HK-2 (cell line): ENCODE measurements around the gene MYLK.
"Not testable (repeated sequence)": the region's sequence is repeated elsewhere in the genome, so short reads cannot be mapped to it uniquely, and the experiment has no call there.

ENCODE experiments used
- DNase-seq: peaks from one replicate; pipeline ENCODE4 v3.0.0-alpha.2; 2018; ENCODE audit not compliant: unreplicated experiment

Gene MYLK

GRCh38 chr3:123750659-123751420, 133.3 kb downstream of the MYLK start:
- peak; percentile 80 for DNase-seq

GRCh38 chr3:123750209-123750608, 133.9 kb downstream of the MYLK start:
- DNase-seq, result no peak

- DNase-seq, result peak; percentile 61
These were observed 134.4 kb downstream of the MYLK start for GRCh38 chr3:123749711-123750110.

GRCh38 chr3:123745184-123745855, 138.8 kb downstream of the MYLK start:
- DNase-seq, result no peak

GRCh38 chr3:123744064-123744463, 140.1 kb downstream of the MYLK start:
- no peak for DNase-seq

- DNase-seq, result no peak
These were observed 141.0 kb downstream of the MYLK start for GRCh38 chr3:123743121-123743520.

GRCh38 chr3:123741041-123741511, 143.1 kb downstream of the MYLK start:
- DNase-seq, result no peak

- DNase-seq, result no peak
These were observed 143.7 kb downstream of the MYLK start for GRCh38 chr3:123740391-123740822.

- peak; percentile 45 for DNase-seq
These were observed 144.4 kb downstream of the MYLK start for GRCh38 chr3:123739754-123740153.

- DNase-seq, result no peak
These were observed 145.0 kb downstream of the MYLK start for GRCh38 chr3:123739106-123739505.

GRCh38 chr3:123738522-123738921, 145.6 kb downstream of the MYLK start:
- DNase-seq, result not testable (repeated sequence)

- DNase-seq, result no peak
These were observed 147.0 kb downstream of the MYLK start for GRCh38 chr3:123737168-123737567.

GRCh38 chr3:123735456-123735855, 148.7 kb downstream of the MYLK start:
- no peak for DNase-seq

- DNase-seq, result no peak
These were observed 149.6 kb downstream of the MYLK start for GRCh38 chr3:123734527-123734902.

GRCh38 chr3:123733805-123734526, 150.2 kb downstream of the MYLK start:
- peak; percentile 72 for DNase-seq

GRCh38 chr3:123733341-123733740, 150.8 kb downstream of the MYLK start:
- no peak for DNase-seq

- DNase-seq, result peak; percentile 82
These were observed 151.7 kb downstream of the MYLK start for GRCh38 chr3:123732447-123732846.

- DNase-seq, result no peak
These were observed 153.3 kb downstream of the MYLK start for GRCh38 chr3:123730829-123731228.

GRCh38 chr3:123728991-123729390, 155.1 kb downstream of the MYLK start:
- no peak for DNase-seq

GRCh38 chr3:123728014-123728413, 156.1 kb downstream of the MYLK start:
- DNase-seq, result no peak

GRCh38 chr3:123725652-123726400, 158.3 kb downstream of the MYLK start:
- DNase-seq, result no peak

GRCh38 chr3:123724306-123724705, 159.8 kb downstream of the MYLK start:
- DNase-seq, result no peak
